ENCODE results near the gene ST8SIA1.

GRCh38 chr12:22276867-22277266 is 57.6 kb downstream of the ST8SIA1 start:
- TF ChIP-seq CTCF (conservative IDR thresholded peaks at IDR 0.05 in 1 of 2, IDR thresholded peaks at IDR 0.05 in 1 of 2; ENCODE audit: low read depth in 1 of 2, low read length in 2 of 2) (no peak), EZH2 (IDR thresholded peaks at IDR 0.05; ENCODE audit: low read length, missing control alignments) (no peak)

All from fibroblast of lung (primary cell).